Jurkat, Clone E6-1 (cell line): ENCODE measurements around the gene MICU1.
"Not testable (repeated sequence)": the region's sequence is repeated elsewhere in the genome, so short reads cannot be mapped to it uniquely, and the experiment has no call there.

Experiments used
- DNase-seq: peaks from one replicate; pipeline ENCODE4 v3.0.0-alpha.2; 2011; ENCODE audit warnings: low read depth, low spot score
- H3K4me3 ChIP-seq: 2 replicates; pipeline ENCODE4 v1.5.1; 2011; ENCODE audit warnings: mild to moderate bottlenecking, low read length, control low read depth, moderate library complexity

Gene MICU1

DNA sequence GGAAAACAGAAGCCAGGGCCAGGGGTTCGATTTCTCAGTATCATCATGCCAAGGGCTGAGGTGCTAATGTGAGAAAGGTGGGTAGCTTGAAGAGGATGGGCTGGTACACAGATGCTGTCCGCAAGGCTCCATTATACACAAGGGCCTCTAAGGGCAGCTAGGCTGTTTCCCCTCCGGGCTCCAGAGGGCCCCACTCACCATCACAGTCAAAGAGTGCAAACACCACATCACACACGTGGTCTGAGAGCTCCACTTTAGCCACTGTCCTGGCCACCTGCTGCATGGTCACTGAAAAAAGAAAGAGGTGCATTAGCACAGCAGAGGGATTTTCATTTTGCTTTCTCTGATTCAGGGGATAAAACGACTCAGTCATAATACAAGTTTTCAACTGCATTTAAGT is 250.3 kb downstream of the MICU1 start:
- no peak for DNase-seq
- H3K4me3 ChIP-seq = no peak overlapping the region

GRCh38 chr10:72375173-72375572 is 250.7 kb downstream of the MICU1 start:
- no peak for DNase-seq
- no peak overlapping the region for H3K4me3 ChIP-seq

DNA sequence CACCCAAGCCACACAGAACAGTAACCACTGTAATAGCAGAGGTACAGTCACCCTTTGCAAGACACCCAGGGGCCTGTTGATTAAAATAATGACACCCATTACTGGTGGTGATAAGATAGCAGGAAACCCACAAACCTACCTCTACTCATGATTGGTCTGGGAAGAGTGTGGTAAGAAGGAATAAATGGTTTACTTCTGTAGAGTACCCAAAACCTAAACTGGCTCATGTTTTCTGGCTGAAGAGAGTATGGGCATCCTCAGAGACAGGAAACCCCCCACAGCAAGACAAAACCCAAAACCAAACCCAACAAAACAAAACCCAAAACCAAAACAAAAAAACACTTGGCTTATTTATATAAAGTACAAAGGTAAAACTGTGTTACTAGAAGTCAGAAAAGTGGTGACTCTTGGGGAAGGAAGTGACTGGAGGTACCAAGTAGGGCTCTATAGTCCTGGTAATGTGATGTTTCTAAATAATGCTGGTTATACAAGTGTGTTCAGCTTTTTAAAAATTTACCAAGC is 255.6 kb downstream of the MICU1 start:
- H3K4me3 ChIP-seq = no peak overlapping the region
- DNase-seq = peak; percentile 67

- H3K4me3 ChIP-seq = no peak overlapping the region
- DNase-seq = no peak
Measured at GRCh38 chr10:72367301-72367960, 258.4 kb downstream of the MICU1 start.

- H3K4me3 ChIP-seq = no peak overlapping the region
- DNase-seq = no peak
Measured at GRCh38 chr10:72365106-72365895, 260.6 kb downstream of the MICU1 start.

GRCh38 chr10:72364239-72364777 is 261.6 kb downstream of the MICU1 start:
- peak; percentile 93 for DNase-seq
- H3K4me3 ChIP-seq = peak overlapping the region; percentile 35

DNA sequence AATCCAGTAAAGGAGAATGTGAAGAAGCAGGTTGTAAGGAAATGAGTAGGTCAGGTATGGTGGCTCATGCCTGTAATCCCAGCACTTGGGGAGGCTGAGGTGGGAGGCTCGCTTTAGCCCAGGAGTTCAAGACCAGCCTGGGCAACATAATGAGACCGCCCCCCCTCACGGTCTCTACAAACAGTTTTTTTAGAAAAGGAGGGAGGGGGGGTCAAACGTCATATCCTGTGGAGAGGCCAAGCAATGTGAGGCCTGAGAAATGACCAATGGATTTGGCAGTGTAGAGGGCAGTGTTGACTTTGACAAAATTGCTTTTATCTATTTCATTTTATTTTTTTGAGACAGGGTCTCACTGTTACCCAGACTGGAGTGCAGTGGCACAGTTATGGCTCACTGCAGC is 268.9 kb downstream of the MICU1 start:
- H3K4me3 ChIP-seq = no peak overlapping the region
- no peak for DNase-seq

- no peak for DNase-seq
- no peak overlapping the region for H3K4me3 ChIP-seq
Measured at GRCh38 chr10:72356115-72356514, 269.8 kb downstream of the MICU1 start.

GRCh38 chr10:72355214-72355555 is 270.7 kb downstream of the MICU1 start:
- DNase-seq = no peak
- peak overlapping the region; percentile 88 for H3K4me3 ChIP-seq

DNA sequence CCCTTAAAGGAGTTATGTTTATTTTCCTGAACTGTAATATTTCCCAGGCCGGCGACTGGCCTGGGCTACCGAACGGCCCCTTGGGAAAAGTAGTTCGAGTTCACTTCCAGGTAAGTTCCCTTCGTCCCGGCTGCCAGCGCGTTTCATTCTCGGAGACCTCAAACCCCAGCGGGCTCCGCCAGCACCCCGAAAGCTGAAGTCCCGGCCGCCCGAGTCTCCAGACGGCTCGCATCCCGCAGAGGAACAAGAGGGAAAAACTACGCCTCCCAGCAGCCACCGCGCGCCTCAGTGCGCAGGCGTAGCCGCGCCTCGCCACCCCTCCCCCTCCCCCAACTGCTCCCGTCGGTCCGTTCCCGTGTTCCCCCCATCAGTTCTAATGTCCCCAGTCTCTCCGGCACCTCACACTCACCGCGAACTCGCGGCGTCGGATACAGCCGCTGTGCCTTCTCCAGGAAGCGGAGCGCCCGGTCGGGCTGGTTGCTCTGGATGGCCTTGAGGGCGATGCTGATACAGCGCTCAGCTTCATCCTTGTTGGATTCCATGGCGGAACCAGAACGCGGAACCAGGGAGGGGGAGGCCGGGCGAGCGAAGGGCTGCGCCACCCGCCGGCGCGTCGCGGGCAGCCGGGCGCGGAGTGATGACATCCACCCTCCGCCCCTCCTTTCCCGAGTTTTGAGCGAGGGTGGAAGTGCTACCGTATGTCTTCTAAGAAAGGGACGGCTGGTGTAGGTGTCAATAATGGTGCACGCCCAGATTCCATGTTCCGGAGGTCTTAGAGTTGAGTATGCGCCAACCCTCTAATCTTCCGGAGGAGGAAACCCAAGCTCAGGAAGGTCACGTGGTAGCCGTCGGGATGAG is 271.3 kb downstream of the MICU1 start, which contains the start of gene DNAJB12:
Gene DNAJB12 (minus strand): TSS at position 564 of the 858 bp plus-strand sequence. CDS start 22 bp downstream, at position 542.
- H3K4me3 ChIP-seq = peak within 1 kb of the TSS; percentile 88
- DNase-seq = peak; percentile 94

DNA sequence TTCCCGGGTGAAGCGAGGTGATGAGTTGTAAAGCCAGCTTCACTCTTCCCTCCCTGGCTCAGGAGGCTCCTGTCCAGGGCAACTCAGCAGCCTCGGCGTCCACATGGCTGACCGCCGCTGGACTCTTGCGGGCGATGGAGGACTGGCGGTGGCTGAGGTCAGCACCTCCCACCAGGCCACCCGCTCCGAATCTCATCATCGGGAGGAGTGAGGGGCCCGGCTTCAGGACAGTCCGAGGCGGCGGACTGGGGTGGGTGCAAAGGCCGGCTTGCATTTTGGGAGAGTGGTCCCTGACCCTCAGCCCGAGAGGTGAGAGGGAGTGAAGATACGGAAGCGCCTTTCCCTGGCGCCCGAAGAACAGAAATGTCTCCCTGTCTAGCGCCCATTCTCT is 271.9 kb downstream of the MICU1 start:
- DNase-seq = no peak

GRCh38 chr10:72353028-72353964 is 272.6 kb downstream of the MICU1 start:
- no peak for DNase-seq
- H3K4me3 ChIP-seq = peak overlapping the region; percentile 88

More for the DNA sequence above, 271.9 kb downstream of the MICU1 start:
- H3K4me3 ChIP-seq = peak overlapping the region; percentile 88

DNA sequence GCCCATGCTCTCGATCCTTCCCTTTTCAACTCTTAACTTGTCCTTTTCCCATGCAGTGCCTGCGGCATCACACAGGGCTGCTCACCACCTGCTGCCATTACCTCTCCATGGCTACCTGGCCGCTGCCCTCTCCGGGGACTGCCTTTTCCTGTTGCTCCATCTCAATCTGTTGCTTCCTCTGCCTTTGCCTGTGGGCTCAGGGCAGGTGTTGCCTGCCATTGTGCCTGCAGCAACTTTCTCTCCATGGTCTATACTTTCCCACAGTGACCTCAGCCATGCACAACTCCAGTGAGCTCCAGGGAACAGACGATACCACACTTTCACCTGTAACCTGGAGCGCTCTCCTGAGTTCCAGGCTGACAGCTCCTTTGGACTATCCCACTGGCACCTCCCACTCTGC is 274.4 kb downstream of the MICU1 start:
- no peak for DNase-seq
- H3K4me3 ChIP-seq = no peak overlapping the region

- H3K4me3 ChIP-seq = no peak overlapping the region
- DNase-seq = no peak
Measured at GRCh38 chr10:72349438-72349837, 276.4 kb downstream of the MICU1 start.

- DNase-seq = no peak
- no peak overlapping the region for H3K4me3 ChIP-seq
Measured at GRCh38 chr10:72348282-72348681, 277.6 kb downstream of the MICU1 start.

GRCh38 chr10:72346117-72346516 is 279.8 kb downstream of the MICU1 start:
- DNase-seq, H3K4me3 ChIP-seq: not testable (repeated sequence)

DNA sequence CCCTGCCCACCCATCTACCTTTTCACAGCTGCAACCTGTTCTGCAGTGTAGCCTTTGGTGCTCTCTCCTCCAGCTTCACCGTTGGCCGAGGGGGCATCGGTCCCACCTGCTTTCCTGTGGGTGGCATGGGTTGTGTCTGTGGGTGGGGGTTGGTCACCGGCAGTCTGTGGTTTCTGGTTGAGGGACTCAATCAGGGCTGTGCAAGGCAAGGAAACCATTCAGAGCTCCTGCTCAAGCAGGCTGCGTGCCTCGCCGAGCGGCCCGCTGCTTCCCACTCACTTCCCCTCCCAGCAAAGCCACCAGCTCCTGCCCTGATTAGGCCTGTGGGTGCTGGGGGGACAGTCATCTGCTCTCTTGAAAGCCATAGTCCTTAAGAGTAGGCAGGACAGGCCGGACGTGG is 280.9 kb downstream of the MICU1 start:
- H3K4me3 ChIP-seq = no peak overlapping the region
- no peak for DNase-seq

GRCh38 chr10:72342911-72343310 is 283.0 kb downstream of the MICU1 start:
- H3K4me3 ChIP-seq = no peak overlapping the region

More at GRCh38 chr10:72342911-72343310, 283.0 kb downstream of the MICU1 start:
- DNase-seq = no peak
